Memory B cell (primary cell): Measurements from ENCODE around the gene TBL2.
"Not testable (repeated sequence)": the region's sequence is repeated elsewhere in the genome, so short reads cannot be mapped to it uniquely, and the experiment has no call there.

Source experiments
- ATAC-seq: fragments of 150-1000 bp; cut with Tn5 transposase; 2 replicates; pipeline ENCODE4 v1.10.0; 2021; ENCODE audit warnings: low read depth, mild to moderate bottlenecking, moderate library complexity
- DNase-seq, 2 donors: peaks; one replicate each; pipeline ENCODE4 v3.0.0; 2022; ENCODE audit warnings: low spot score in 2 of 2
- H3K27ac Mint-ChIP-seq: one replicate; pipeline ENCODE4 v1.8.0; 2022; ENCODE audit warnings: mild to moderate bottlenecking, moderate library complexity, mixed read lengths
- H3K27me3 Mint-ChIP-seq: one replicate; pipeline ENCODE4 v1.8.0; 2022; ENCODE audit warnings: mixed read lengths
- H3K36me3 Mint-ChIP-seq: one replicate; pipeline ENCODE4 v1.8.0; 2022; ENCODE audit warnings: mild to moderate bottlenecking, mixed read lengths
- H3K4me1 Mint-ChIP-seq: one replicate; pipeline ENCODE4 v1.8.0; 2022; ENCODE audit warnings: mixed read lengths
- H3K4me3 Mint-ChIP-seq: one replicate; pipeline ENCODE4 v1.8.0; 2022; ENCODE audit warnings: mild to moderate bottlenecking, moderate library complexity, mixed read lengths
- H3K9me3 Mint-ChIP-seq: one replicate; pipeline ENCODE4 v1.8.0; 2022; ENCODE audit warnings: mixed read lengths

The TBL2 gene

GRCh38 chr7:73569042-73569608 is 9.3 kb downstream of the TBL2 start:
- no peak for ATAC-seq
- no peak overlapping the region for H3K27ac Mint-ChIP-seq
- H3K36me3 Mint-ChIP-seq, result peaks cover 19% of the 10 kb centered on the region
- no peak overlapping the region for H3K4me3 Mint-ChIP-seq
- H3K4me1 Mint-ChIP-seq, result peaks cover 7% of the 10 kb centered on the region
- DNase-seq, result no peak
- no peaks in the 10 kb centered on the region for H3K9me3 Mint-ChIP-seq
- no peaks in the 10 kb centered on the region for H3K27me3 Mint-ChIP-seq

- Mint-ChIP-seq H3K36me3 (peaks cover 18% of the 10 kb centered on the region), H3K4me1 (peaks cover 7% of the 10 kb centered on the region), H3K9me3 (no peaks in the 10 kb centered on the region), H3K4me3 (no peak overlapping the region), H3K27me3 (no peaks in the 10 kb centered on the region), H3K27ac (no peak overlapping the region)
- ATAC-seq, result no peak
- DNase-seq, result no peak
Measured at GRCh38 chr7:73567846-73568685, 10.3 kb downstream of the TBL2 start.

- Mint-ChIP-seq H3K4me3 (no peak overlapping the region), H3K9me3 (no peaks in the 10 kb centered on the region), H3K27me3 (no peaks in the 10 kb centered on the region), H3K27ac (no peak overlapping the region), H3K4me1 (peaks cover 7% of the 10 kb centered on the region), H3K36me3 (peaks cover 12% of the 10 kb centered on the region)
- no peak for DNase-seq
- no peak for ATAC-seq
Measured at GRCh38 chr7:73567140-73567539, 11.2 kb downstream of the TBL2 start.

DNA sequence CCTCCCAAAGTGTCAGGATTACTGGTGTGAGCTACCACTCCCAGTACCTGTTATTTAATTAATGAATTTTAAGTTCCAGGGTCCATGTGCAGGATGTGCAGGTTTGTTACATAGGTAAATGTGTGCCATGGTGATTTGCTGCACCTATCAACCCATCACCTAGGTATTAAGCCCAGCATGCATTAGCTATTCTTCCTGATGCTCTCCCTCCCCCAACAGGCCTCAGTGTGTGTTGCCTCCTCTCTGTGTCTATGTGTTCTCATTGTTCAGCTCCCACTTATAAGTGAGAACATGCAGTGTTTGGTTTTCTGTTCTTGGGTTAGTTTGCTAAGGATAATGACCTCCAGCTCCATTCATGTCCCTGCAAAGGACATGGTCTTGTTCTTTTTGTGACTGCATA is 11.9 kb downstream of the TBL2 start:
- H3K27me3 Mint-ChIP-seq, DNase-seq, H3K9me3 Mint-ChIP-seq, H3K4me1 Mint-ChIP-seq, H3K27ac Mint-ChIP-seq, ATAC-seq: not testable (repeated sequence)
- H3K36me3 Mint-ChIP-seq, result peaks cover 12% of the 10 kb centered on the region
- H3K4me3 Mint-ChIP-seq, result peak overlapping the region; percentile 81

DNA sequence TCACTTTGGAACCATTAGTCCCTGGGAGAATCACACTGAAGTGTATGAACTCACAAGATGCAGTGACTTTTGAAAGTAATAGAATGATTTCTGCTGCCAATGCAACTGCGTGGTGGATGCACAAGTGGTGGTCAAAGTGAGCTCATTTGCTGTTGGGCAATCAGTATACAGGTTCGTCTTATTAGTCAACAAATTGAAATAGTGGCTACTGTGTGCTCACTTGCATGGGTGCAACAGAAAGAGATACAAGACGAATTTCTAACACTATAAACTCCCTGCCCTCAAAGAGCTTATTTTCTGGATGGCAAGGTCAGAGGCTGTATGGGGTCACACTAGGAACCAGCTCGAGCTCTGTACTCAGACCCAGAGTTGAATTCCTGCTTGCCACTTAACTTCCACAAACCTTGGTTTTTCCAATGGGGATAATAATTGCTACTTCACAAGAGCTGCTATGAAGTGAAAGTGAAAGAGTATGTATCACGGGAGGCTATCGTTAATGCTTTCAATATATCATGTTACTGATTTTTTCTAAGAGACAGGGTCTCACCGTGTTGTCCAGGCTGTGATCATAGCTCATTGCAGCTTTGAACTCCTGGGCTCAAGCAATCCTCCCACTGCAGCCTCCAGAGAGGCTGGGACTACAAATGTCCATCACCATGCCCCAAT is 12.6 kb downstream of the TBL2 start:
- no peak overlapping the region for H3K27ac Mint-ChIP-seq
- peak; percentile 50 for ATAC-seq
- no peak for DNase-seq
- H3K4me1 Mint-ChIP-seq, result peaks cover 7% of the 10 kb centered on the region
- peaks cover 7% of the 10 kb centered on the region for H3K36me3 Mint-ChIP-seq
- H3K27me3 Mint-ChIP-seq, result no peaks in the 10 kb centered on the region
- peak overlapping the region; percentile 81 for H3K4me3 Mint-ChIP-seq
- H3K9me3 Mint-ChIP-seq, result no peaks in the 10 kb centered on the region

DNA sequence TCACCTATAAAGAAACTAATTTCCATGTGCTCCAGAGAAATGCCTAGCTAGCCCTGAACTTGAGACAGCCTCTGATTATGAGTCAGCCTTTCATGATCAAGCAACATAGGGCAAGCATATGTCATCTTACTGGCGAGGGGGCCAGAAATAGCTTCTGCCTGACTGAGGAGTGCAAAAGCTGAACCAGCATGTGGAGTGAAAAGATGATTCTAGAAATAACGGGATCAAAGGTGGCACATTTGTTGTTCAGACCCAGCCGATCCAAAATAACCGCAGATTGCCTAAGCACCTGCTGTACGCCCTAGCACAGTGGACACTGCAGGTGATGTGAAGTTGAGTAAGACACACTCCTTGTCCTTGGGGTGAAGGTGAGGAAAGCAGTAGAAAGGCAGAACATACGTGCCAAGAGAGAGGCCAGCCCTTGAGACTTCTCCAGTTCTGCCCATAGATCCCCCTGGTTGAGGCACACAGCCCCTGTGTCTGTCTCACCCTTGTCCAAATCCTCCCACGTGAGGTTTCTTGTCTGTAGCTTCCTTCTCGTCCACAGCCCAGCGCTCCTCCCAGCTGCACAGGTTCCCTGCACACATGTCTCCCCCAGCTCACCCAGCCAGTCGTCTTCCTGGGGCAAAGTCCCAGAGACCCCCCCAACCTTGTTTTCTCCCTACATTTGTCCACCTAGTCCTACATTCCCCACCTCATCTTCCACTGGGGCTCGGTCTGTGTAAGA is 18.1 kb downstream of the TBL2 start:
- H3K27me3 Mint-ChIP-seq, result peaks cover 2% of the 10 kb centered on the region
- no peak for DNase-seq
- no peak overlapping the region for H3K27ac Mint-ChIP-seq
- H3K4me3 Mint-ChIP-seq, result no peak overlapping the region
- H3K4me1 Mint-ChIP-seq, result peaks cover 16% of the 10 kb centered on the region
- ATAC-seq, result no peak
- H3K36me3 Mint-ChIP-seq, result no peaks in the 10 kb centered on the region
- H3K9me3 Mint-ChIP-seq, result no peaks in the 10 kb centered on the region

GRCh38 chr7:73557397-73558257 is 20.8 kb downstream of the TBL2 start, which contains the start of gene BCL7B:
BCL7B (minus strand) TSS chr7:73557690; CDS start chr7:73557578, 112 bp downstream.
- peaks cover 1% of the 10 kb centered on the region for H3K36me3 Mint-ChIP-seq
- peak within 1 kb of the TSS; percentile 93 for H3K4me3 Mint-ChIP-seq
- H3K27ac Mint-ChIP-seq, result peak within 1 kb of the TSS; percentile 96
- peaks cover 21% of the 10 kb centered on the region for H3K4me1 Mint-ChIP-seq
- no peaks in the 10 kb centered on the region for H3K9me3 Mint-ChIP-seq
- DNase-seq (peak; percentile 84), ATAC-seq (peak; percentile 58)
- peaks cover 2% of the 10 kb centered on the region for H3K27me3 Mint-ChIP-seq

GRCh38 chr7:73557108-73557396 is 21.3 kb downstream of the TBL2 start:
- Mint-ChIP-seq H3K9me3 (no peaks in the 10 kb centered on the region), H3K4me3 (peak overlapping the region; percentile 93), H3K27ac (peak overlapping the region; percentile 96), H3K4me1 (peaks cover 23% of the 10 kb centered on the region), H3K36me3 (peaks cover 3% of the 10 kb centered on the region), H3K27me3 (peaks cover 2% of the 10 kb centered on the region)
- peak; percentile 80 to 84 for DNase-seq
- ATAC-seq, result peak; percentile 85

GRCh38 chr7:73556208-73557107 is 21.9 kb downstream of the TBL2 start:
- peak overlapping the region; percentile 96 for H3K27ac Mint-ChIP-seq
- H3K4me1 Mint-ChIP-seq, result peaks cover 24% of the 10 kb centered on the region
- no peak for DNase-seq
- H3K27me3 Mint-ChIP-seq, result peaks cover 2% of the 10 kb centered on the region
- H3K9me3 Mint-ChIP-seq, result no peaks in the 10 kb centered on the region
- ATAC-seq, result no peak
- peaks cover 4% of the 10 kb centered on the region for H3K36me3 Mint-ChIP-seq
- H3K4me3 Mint-ChIP-seq, result peak overlapping the region; percentile 93

- H3K9me3 Mint-ChIP-seq, result no peaks in the 10 kb centered on the region
- no peak for DNase-seq
- peaks cover 1% of the 10 kb centered on the region for H3K27me3 Mint-ChIP-seq
- H3K27ac Mint-ChIP-seq, result peak overlapping the region; percentile 35
- no peak for ATAC-seq
- peak overlapping the region; percentile 93 for H3K4me3 Mint-ChIP-seq
- peaks cover 6% of the 10 kb centered on the region for H3K36me3 Mint-ChIP-seq
- peaks cover 25% of the 10 kb centered on the region for H3K4me1 Mint-ChIP-seq
Measured at GRCh38 chr7:73555411-73555982, 22.9 kb downstream of the TBL2 start.

- not testable (repeated sequence) for H3K9me3 Mint-ChIP-seq, H3K27me3 Mint-ChIP-seq, DNase-seq, H3K4me3 Mint-ChIP-seq, ATAC-seq, H3K27ac Mint-ChIP-seq
- H3K36me3 Mint-ChIP-seq, result peaks cover 18% of the 10 kb centered on the region
- H3K4me1 Mint-ChIP-seq, result peaks cover 17% of the 10 kb centered on the region
Measured at GRCh38 chr7:73550093-73550492, 28.3 kb downstream of the TBL2 start.

- peaks cover 18% of the 10 kb centered on the region for H3K36me3 Mint-ChIP-seq
Measured at GRCh38 chr7:73549176-73549575, 29.2 kb downstream of the TBL2 start.

More at GRCh38 chr7:73549176-73549575, 29.2 kb downstream of the TBL2 start:
- H3K9me3 Mint-ChIP-seq, result no peaks in the 10 kb centered on the region
- DNase-seq (no peak), ATAC-seq (no peak)
- no peak overlapping the region for H3K27ac Mint-ChIP-seq
- no peak overlapping the region for H3K4me3 Mint-ChIP-seq
- no peaks in the 10 kb centered on the region for H3K27me3 Mint-ChIP-seq
- H3K4me1 Mint-ChIP-seq, result peaks cover 14% of the 10 kb centered on the region
